Chondrocyte (in vitro differentiated cells): ENCODE results near the gene CORO2A. TPM values are rescaled to one million over a fixed set of nuclear protein-coding genes. Genes with fewer than 3 reads are reported as not detected.

Source experiments
- DNase-seq: peaks from one replicate; pipeline ENCODE4 v3.0.0; 2021; ENCODE audit warnings: mixed read lengths, low spot score
- H3K27ac Mint-ChIP-seq: one replicate; pipeline ENCODE4 v1.8.0; 2021; ENCODE audit warnings: mild to moderate bottlenecking, moderate library complexity, mixed read lengths; ENCODE audit not compliant: unreplicated experiment
- H3K27me3 Mint-ChIP-seq: 2 replicates; pipeline ENCODE4 v1.8.0; 2021; ENCODE audit warnings: low read depth, mixed read lengths
- H3K36me3 Mint-ChIP-seq: 2 replicates; pipeline ENCODE4 v1.8.0; 2021; ENCODE audit warnings: low read depth, mixed read lengths
- H3K4me1 Mint-ChIP-seq: 2 replicates; pipeline ENCODE4 v1.8.0; 2021; ENCODE audit warnings: low read depth, mild to moderate bottlenecking, mixed read lengths
- H3K4me3 Mint-ChIP-seq: one replicate; pipeline ENCODE4 v1.8.0; 2021; ENCODE audit warnings: mild to moderate bottlenecking, moderate library complexity, mixed read lengths; ENCODE audit not compliant: unreplicated experiment
- H3K9me3 Mint-ChIP-seq: 2 replicates; pipeline ENCODE4 v1.8.0; 2021; ENCODE audit warnings: low read depth, mixed read lengths
- CTCF ChIP-seq: fragments of 200-600 bp; sonication (generic); IDR thresholded peaks from 2 replicates; pipeline ENCODE4 v1.5.0; 2021; ENCODE audit warnings: antibody characterized with exemption, mild to moderate bottlenecking, moderate library complexity
- total RNA-seq: library from RNA; stranded (reverse); gene quantifications from 3 replicates; pipeline ENCODE4 v1.2.1, GENCODE V29; 2021

Gene CORO2A
- total RNA-seq, 1 donor from 2014 or later: 10.2 TPM

GRCh38 chr9:98144076-98144475 is 48.4 kb downstream of the CORO2A start:
- H3K9me3 Mint-ChIP-seq: no peaks in the 10 kb centered on the region
- H3K36me3 Mint-ChIP-seq: no peaks in the 10 kb centered on the region
- H3K27ac Mint-ChIP-seq: no peak overlapping the region
- no peak overlapping the region for H3K4me3 Mint-ChIP-seq
- H3K4me1 Mint-ChIP-seq: no peaks in the 10 kb centered on the region
- TF ChIP-seq CTCF: no peak
- peak; percentile 21 for DNase-seq
- no peaks in the 10 kb centered on the region for H3K27me3 Mint-ChIP-seq

GRCh38 chr9:98142925-98143481 is 49.4 kb downstream of the CORO2A start:
- no peak overlapping the region for H3K27ac Mint-ChIP-seq
- H3K36me3 Mint-ChIP-seq: no peaks in the 10 kb centered on the region
- no peak for TF ChIP-seq CTCF
- no peak overlapping the region for H3K4me3 Mint-ChIP-seq
- no peaks in the 10 kb centered on the region for H3K9me3 Mint-ChIP-seq
- no peaks in the 10 kb centered on the region for H3K4me1 Mint-ChIP-seq
- peak; percentile 79 for DNase-seq
- H3K27me3 Mint-ChIP-seq: no peaks in the 10 kb centered on the region

- peak; percentile 61 for DNase-seq
- H3K9me3 Mint-ChIP-seq: no peaks in the 10 kb centered on the region
- no peak overlapping the region for H3K27ac Mint-ChIP-seq
- no peak overlapping the region for H3K4me3 Mint-ChIP-seq
- no peaks in the 10 kb centered on the region for H3K36me3 Mint-ChIP-seq
- no peak for TF ChIP-seq CTCF
- no peaks in the 10 kb centered on the region for H3K27me3 Mint-ChIP-seq
- H3K4me1 Mint-ChIP-seq: no peaks in the 10 kb centered on the region
These were observed 50.1 kb downstream of the CORO2A start for GRCh38 chr9:98142182-98142907.

GRCh38 chr9:98140503-98140902 is 51.9 kb downstream of the CORO2A start:
- Mint-ChIP-seq H3K9me3 (no peaks in the 10 kb centered on the region), H3K36me3 (peaks cover 5% of the 10 kb centered on the region), H3K27me3 (no peaks in the 10 kb centered on the region), H3K27ac (no peak overlapping the region), H3K4me1 (no peaks in the 10 kb centered on the region), H3K4me3 (no peak overlapping the region)
- DNase-seq: peak; percentile 15
- no peak for TF ChIP-seq CTCF

- H3K36me3 Mint-ChIP-seq: peaks cover 10% of the 10 kb centered on the region
These were observed 55.9 kb downstream of the CORO2A start for GRCh38 chr9:98136489-98136888.

More at GRCh38 chr9:98136489-98136888, 55.9 kb downstream of the CORO2A start:
- H3K27me3 Mint-ChIP-seq: no peaks in the 10 kb centered on the region
- H3K9me3 Mint-ChIP-seq: no peaks in the 10 kb centered on the region
- H3K27ac Mint-ChIP-seq: no peak overlapping the region
- TF ChIP-seq CTCF: no peak
- no peak overlapping the region for H3K4me3 Mint-ChIP-seq
- DNase-seq: no peak
- H3K4me1 Mint-ChIP-seq: no peaks in the 10 kb centered on the region
